Upper lobe of left lung (tissue), 4 donors: Measurements from ENCODE around the gene MPRIP.

Experiments used
- CTCF ChIP-seq, 6 experiments: fragments of 450-650 bp in 4 of 6; fragments of 200-600 bp in 2 of 6; sonication (generic) in 2 of 6; IDR thresholded peaks; one replicate each; pipeline ENCODE4 v1.5.1; 2016 to 2019; ENCODE audit warnings: antibody characterized with exemption in 6 of 6
- POLR2AphosphoS5 ChIP-seq, 2 donors: sonication (generic); formaldehyde crosslinking; IDR thresholded peaks; one replicate each; pipeline ENCODE4 v1.5.1; 2017; ENCODE audit warnings: antibody characterized with exemption in 2 of 2

GRCh38 chr17:17126131-17127110 is 84.2 kb downstream of the MPRIP start:
- TF ChIP-seq CTCF (IDR thresholded peaks at IDR 0.05) (no peak), POLR2AphosphoS5 (IDR thresholded peaks at IDR 0.05) (no peak)
